Epithelial cell of proximal tubule (primary cell): ENCODE data around the gene VWA5A. TPM values are rescaled to one million over a fixed set of nuclear protein-coding genes. Genes with fewer than 3 reads are reported as not detected.

Experiments used
- DNase-seq: peaks from one replicate; pipeline ENCODE4 v3.0.0-alpha.2; 2011; ENCODE audit warnings: low read depth
- H3K4me3 ChIP-seq: 2 replicates; pipeline ENCODE4 v1.5.1; 2011; ENCODE audit warnings: low read depth, mild to moderate bottlenecking, low read length
- total RNA-seq: library from RNA; depleted of rRNA; stranded (reverse); fragments of >200 nt; gene quantifications from 2 replicates; pipeline ENCODE4 v1.2.3, GENCODE V29; 2015
- TF ChIP-seq, protein P1 (sequence below): conservative IDR thresholded peaks from 2 replicates; pipeline ENCODE4 v1.5.1; 2012; ENCODE audit warnings: low read depth, mild to moderate bottlenecking, low read length

The VWA5A gene
- total RNA-seq, 1 donor from 2014 or later: 13.1 TPM

DNA sequence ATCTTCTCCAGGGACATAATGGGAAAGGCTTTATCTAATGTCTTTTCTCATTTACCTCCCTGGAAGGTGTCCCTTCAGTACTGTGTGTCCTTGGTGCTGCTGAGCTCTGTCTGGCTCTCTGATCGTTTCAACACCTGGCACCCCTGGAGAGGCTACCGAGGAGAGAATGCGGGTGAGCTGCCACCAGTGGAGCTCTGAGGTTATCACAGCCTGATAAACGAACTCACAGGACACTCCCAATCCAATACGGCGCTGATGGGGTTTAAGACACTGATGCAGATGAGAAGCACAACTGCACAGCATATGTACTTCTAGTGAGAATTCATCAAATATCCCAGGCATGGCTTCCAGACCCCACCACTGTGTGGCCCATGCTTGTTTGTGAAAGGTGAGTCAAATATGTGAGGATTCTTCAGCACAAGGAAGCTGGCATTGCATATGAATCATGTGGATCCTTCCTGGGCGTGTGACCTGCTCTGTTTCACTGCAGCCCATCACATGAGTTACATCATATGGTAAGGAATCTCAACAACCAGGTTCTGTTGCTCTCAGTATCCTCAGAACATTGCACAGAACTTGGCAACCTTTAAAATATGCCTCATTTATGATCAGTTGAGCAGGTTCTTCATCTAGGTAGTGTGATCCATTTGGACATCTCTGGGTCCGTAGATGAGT, 34.8 kb upstream of the VWA5A start:
- DNase-seq: no peak
- TF ChIP-seq, protein P1, sequence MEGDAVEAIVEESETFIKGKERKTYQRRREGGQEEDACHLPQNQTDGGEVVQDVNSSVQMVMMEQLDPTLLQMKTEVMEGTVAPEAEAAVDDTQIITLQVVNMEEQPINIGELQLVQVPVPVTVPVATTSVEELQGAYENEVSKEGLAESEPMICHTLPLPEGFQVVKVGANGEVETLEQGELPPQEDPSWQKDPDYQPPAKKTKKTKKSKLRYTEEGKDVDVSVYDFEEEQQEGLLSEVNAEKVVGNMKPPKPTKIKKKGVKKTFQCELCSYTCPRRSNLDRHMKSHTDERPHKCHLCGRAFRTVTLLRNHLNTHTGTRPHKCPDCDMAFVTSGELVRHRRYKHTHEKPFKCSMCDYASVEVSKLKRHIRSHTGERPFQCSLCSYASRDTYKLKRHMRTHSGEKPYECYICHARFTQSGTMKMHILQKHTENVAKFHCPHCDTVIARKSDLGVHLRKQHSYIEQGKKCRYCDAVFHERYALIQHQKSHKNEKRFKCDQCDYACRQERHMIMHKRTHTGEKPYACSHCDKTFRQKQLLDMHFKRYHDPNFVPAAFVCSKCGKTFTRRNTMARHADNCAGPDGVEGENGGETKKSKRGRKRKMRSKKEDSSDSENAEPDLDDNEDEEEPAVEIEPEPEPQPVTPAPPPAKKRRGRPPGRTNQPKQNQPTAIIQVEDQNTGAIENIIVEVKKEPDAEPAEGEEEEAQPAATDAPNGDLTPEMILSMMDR: no peak
- H3K4me3 ChIP-seq: no peak overlapping the region

- TF ChIP-seq, protein P1: no peak
- no peak overlapping the region for H3K4me3 ChIP-seq
- no peak for DNase-seq
Measured at GRCh38 chr11:124081483-124081882, 33.8 kb upstream of the VWA5A start.

GRCh38 chr11:124082371-124082770, 32.9 kb upstream of the VWA5A start:
- TF ChIP-seq, protein P1: no peak
- no peak for DNase-seq
- no peak overlapping the region for H3K4me3 ChIP-seq

GRCh38 chr11:124085583-124085982, 29.7 kb upstream of the VWA5A start:
- TF ChIP-seq, protein P1: no peak
- DNase-seq: no peak
- no peak overlapping the region for H3K4me3 ChIP-seq

GRCh38 chr11:124085997-124086846, 29.0 kb upstream of the VWA5A start:
- TF ChIP-seq, protein P1: no peak
- no peak overlapping the region for H3K4me3 ChIP-seq
- no peak for DNase-seq

DNA sequence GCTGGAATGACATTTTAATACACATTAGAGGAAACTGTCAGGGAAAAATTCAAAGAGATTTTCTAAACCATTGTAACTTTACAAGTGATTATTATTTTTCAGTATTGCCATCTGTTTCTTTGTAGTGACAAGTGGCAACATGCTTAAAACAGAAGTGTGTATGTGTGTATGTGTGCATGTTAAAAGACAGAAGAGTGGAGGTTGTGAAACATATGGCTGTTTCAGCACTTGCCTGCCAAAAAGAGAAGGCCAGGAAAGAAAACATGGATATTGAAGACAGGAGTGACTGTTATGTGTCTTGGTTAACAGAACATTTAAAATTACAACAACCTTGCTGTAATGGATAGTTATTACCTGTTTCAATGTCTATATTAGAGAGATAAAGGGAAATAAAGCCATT, 24.3 kb upstream of the VWA5A start:
- DNase-seq: no peak

More for the DNA sequence above, 24.3 kb upstream of the VWA5A start:
- no peak overlapping the region for H3K4me3 ChIP-seq
- TF ChIP-seq, protein P1: no peak
